WTC11 (cell line): ENCODE measurements around the gene ZNF592. TPM values are rescaled to one million over a fixed set of nuclear protein-coding genes. Genes with fewer than 3 reads are reported as not detected.

Experiments
- ATAC-seq: fragments of 200-7000 bp; cut with Tn5 transposase; 2 replicates; pipeline ENCODE4 v1.10.0; 2021; ENCODE audit warnings: mild to moderate bottlenecking, moderate library complexity
- CTCF ChIA-PET: fragments of 300-600 bp; sonication (Branson Sonifier 250); formaldehyde crosslinking; loops from one replicate; lab custom pipeline; 2021; ENCODE audit warnings: antibody characterized with exemption; lab: Charles Lee
- POLR2A ChIA-PET: fragments of 350-600 bp; sonication (Branson Sonifier 250); formaldehyde crosslinking; loops from one replicate; lab custom pipeline; 2021; ENCODE audit warnings: antibody characterized with exemption; lab: Charles Lee
- DNase-seq: peaks from one replicate; pipeline ENCODE4 v3.0.0; 2021; ENCODE audit warnings: low spot score
- H3K27ac Mint-ChIP-seq: 2 replicates; pipeline ENCODE4 v1.8.0; 2021; ENCODE audit warnings: mixed read lengths
- H3K27me3 Mint-ChIP-seq: 2 replicates; pipeline ENCODE4 v1.8.0; 2021; ENCODE audit warnings: low read depth, mild to moderate bottlenecking, moderate library complexity, mixed read lengths
- H3K36me3 Mint-ChIP-seq: 2 replicates; pipeline ENCODE4 v1.8.0; 2021; ENCODE audit warnings: mixed read lengths
- H3K4me1 Mint-ChIP-seq: 2 replicates; pipeline ENCODE4 v1.8.0; 2022; ENCODE audit warnings: mixed read lengths
- H3K4me3 Mint-ChIP-seq: 2 replicates; pipeline ENCODE4 v1.8.0; 2021; ENCODE audit warnings: mild to moderate bottlenecking, moderate library complexity, mixed read lengths
- H3K9me3 Mint-ChIP-seq: 2 replicates; pipeline ENCODE4 v1.8.0; 2021; ENCODE audit warnings: mixed read lengths
- ARID4B ChIP-seq: sonication (generic); formaldehyde crosslinking; IDR thresholded peaks from 2 replicates; pipeline ENCODE4 v1.8.0; 2023; ENCODE audit warnings: missing genetic modification reagents, mild to moderate bottlenecking, borderline replicate concordance
- ATF3 ChIP-seq: sonication (generic); formaldehyde crosslinking; conservative IDR thresholded peaks from 2 replicates; pipeline ENCODE4 v1.8.1; 2022; ENCODE audit warnings: mild to moderate bottlenecking, missing genetic modification reagents
- CBFB ChIP-seq: sonication (generic); formaldehyde crosslinking; IDR thresholded peaks from 2 replicates; pipeline ENCODE4 v1.8.1; 2022; ENCODE audit warnings: mild to moderate bottlenecking, low read depth, missing genetic modification reagents
- E2F4 ChIP-seq: sonication (generic); formaldehyde crosslinking; IDR thresholded peaks from 2 replicates; pipeline ENCODE4 v1.8.1; 2022; ENCODE audit warnings: low read depth, mild to moderate bottlenecking, moderate library complexity, missing genetic modification reagents, borderline replicate concordance
- ELF4 ChIP-seq: sonication (generic); formaldehyde crosslinking; IDR thresholded peaks from 2 replicates; pipeline ENCODE4 v1.8.1; 2022; ENCODE audit warnings: low read depth, mild to moderate bottlenecking, moderate library complexity, missing genetic modification reagents
- ESRRA ChIP-seq: sonication (generic); formaldehyde crosslinking; IDR thresholded peaks from 2 replicates; pipeline ENCODE4 v1.8.1; 2022; ENCODE audit warnings: mild to moderate bottlenecking, missing genetic modification reagents, borderline replicate concordance
- FOXP4 ChIP-seq: sonication (generic); formaldehyde crosslinking; IDR thresholded peaks from 2 replicates; pipeline ENCODE4 v1.8.0; 2022; ENCODE audit warnings: mild to moderate bottlenecking, missing genetic modification reagents
- GABPB1 ChIP-seq: sonication (generic); formaldehyde crosslinking; IDR thresholded peaks from 2 replicates; pipeline ENCODE4 v1.8.1; 2023; ENCODE audit warnings: mild to moderate bottlenecking, missing genetic modification reagents
- GRHL2 ChIP-seq: fragments of 250-450 bp; sonication (Bioruptor Pico); IDR thresholded peaks from 2 replicates; pipeline ENCODE4 v1.8.0; 2022; ENCODE audit warnings: mild to moderate bottlenecking, moderate library complexity; ENCODE audit not compliant: insufficient replicate concordance, severe bottlenecking
- MLX ChIP-seq: sonication (generic); formaldehyde crosslinking; IDR thresholded peaks from 2 replicates; pipeline ENCODE4 v1.8.1; 2023; ENCODE audit warnings: mild to moderate bottlenecking, missing genetic modification reagents, moderate library complexity
- NFATC4 ChIP-seq: fragments of 250-450 bp; sonication (Bioruptor Pico); IDR thresholded peaks from 2 replicates; pipeline ENCODE4 v1.9.0; 2021; ENCODE audit warnings: mild to moderate bottlenecking
- NFE2L1 ChIP-seq: sonication (generic); formaldehyde crosslinking; IDR thresholded peaks from 2 replicates; pipeline ENCODE4 v1.8.1; 2023; ENCODE audit warnings: missing genetic modification reagents
- NFYB ChIP-seq: sonication (generic); formaldehyde crosslinking; conservative IDR thresholded peaks from 2 replicates; pipeline ENCODE4 v1.8.0; 2022; ENCODE audit warnings: low read depth, missing genetic modification reagents
- NR1H2 ChIP-seq: sonication (generic); formaldehyde crosslinking; IDR thresholded peaks from 2 replicates; pipeline ENCODE4 v1.9.0; 2021; ENCODE audit warnings: mild to moderate bottlenecking, moderate library complexity, missing genetic modification reagents
- OVOL2 ChIP-seq: fragments of 250-450 bp; sonication (Bioruptor Pico); IDR thresholded peaks from 2 replicates; pipeline ENCODE4 v1.9.0; 2021; ENCODE audit warnings: mild to moderate bottlenecking, borderline replicate concordance
- RORB ChIP-seq: fragments of 250-450 bp; sonication (Bioruptor Pico); IDR thresholded peaks from 2 replicates; pipeline ENCODE4 v1.9.0; 2021; ENCODE audit warnings: mild to moderate bottlenecking
- STAT6 ChIP-seq: sonication (generic); formaldehyde crosslinking; conservative IDR thresholded peaks from 2 replicates; pipeline ENCODE4 v1.8.1; 2023; ENCODE audit warnings: mild to moderate bottlenecking, low read depth, missing genetic modification reagents, moderate library complexity
- ZMAT4 ChIP-seq: fragments of 250-450 bp; sonication (Bioruptor Pico); IDR thresholded peaks from 2 replicates; pipeline ENCODE4 v1.9.0; 2021; ENCODE audit warnings: mild to moderate bottlenecking
- ZNF121 ChIP-seq: sonication (generic); formaldehyde crosslinking; IDR thresholded peaks from 2 replicates; pipeline ENCODE4 v1.8.0; 2023; ENCODE audit warnings: missing genetic modification reagents
- ZNF138 ChIP-seq: sonication (generic); formaldehyde crosslinking; conservative IDR thresholded peaks from 2 replicates; pipeline ENCODE4 v1.8.1; 2022; ENCODE audit warnings: mild to moderate bottlenecking, moderate library complexity, missing genetic modification reagents
- ZNF396 ChIP-seq: fragments of 250-450 bp; sonication (Bioruptor Pico); IDR thresholded peaks from 2 replicates; pipeline ENCODE4 v1.8.0; 2021; ENCODE audit warnings: mild to moderate bottlenecking, moderate library complexity, borderline replicate concordance
- ZNF671 ChIP-seq: fragments of 250-450 bp; sonication (Bioruptor Pico); IDR thresholded peaks from 2 replicates; pipeline ENCODE4 v1.8.0; 2021; ENCODE audit warnings: mild to moderate bottlenecking
- ZSCAN18 ChIP-seq: fragments of 250-450 bp; sonication (Bioruptor Pico); IDR thresholded peaks from 2 replicates; pipeline ENCODE4 v2.1.2; 2022; ENCODE audit warnings: mild to moderate bottlenecking, moderate library complexity
- total RNA-seq: library from RNA; stranded (reverse); gene quantifications from 3 replicates; pipeline ENCODE4 v1.2.3, GENCODE V29; 2021

The ZNF592 gene
- total RNA-seq, 1 experiment from 2014 or later: 28.0 TPM

- ATAC-seq (no peak), DNase-seq (no peak)
- Mint-ChIP-seq H3K4me3 (no peak overlapping the region), H3K4me1 (0 out of 2 replicates have a peak, but pooled peaks cover 2% of the 10 kb centered on the region), H3K9me3 (no peaks in the 10 kb centered on the region), H3K36me3 (peaks cover 2% of the 10 kb centered on the region; the same call in 1 of the 2 replicates), H3K27me3 (no peaks in the 10 kb centered on the region), H3K27ac (no peak overlapping the region)
- no peak for TF ChIP-seq NFE2L1 (CRISPR knock-in tag)
- TF ChIP-seq ATF3: no peak
- no peak for TF ChIP-seq ZMAT4 (CRISPR knock-in tag)
- no peak for TF ChIP-seq GRHL2 (CRISPR knock-in tag)
- TF ChIP-seq NR1H2 (CRISPR knock-in tag): no peak
- no peak for TF ChIP-seq ELF4 (CRISPR knock-in tag)
- TF ChIP-seq CBFB: no peak
- no peak for TF ChIP-seq OVOL2 (CRISPR knock-in tag)
- no peak for TF ChIP-seq ZSCAN18 (CRISPR knock-in tag)
- no peak for TF ChIP-seq MLX (CRISPR knock-in tag)
- TF ChIP-seq ESRRA (CRISPR knock-in tag): no peak
- no peak for TF ChIP-seq FOXP4 (CRISPR knock-in tag)
- no peak for TF ChIP-seq NFYB (CRISPR knock-in tag)
- POLR2A ChIA-PET: interaction anchor here (0.5 kb wide), 1 partner anchor 9 kb away, joined by 3 read pairs; no protein-coding TSS in a partner anchor
- CTCF ChIA-PET: no interaction called here
Measured at GRCh38 chr15:84703808-84704207, 44.6 kb upstream of the ZNF592 start.

GRCh38 chr15:84714372-84714771 lies 34.0 kb upstream of the ZNF592 start:
- peak overlapping the region; percentile 85 for H3K27ac Mint-ChIP-seq
- peak overlapping the region; percentile 91 for H3K4me3 Mint-ChIP-seq
- TF ChIP-seq E2F4 (CRISPR knock-in tag) (no peak), ZNF138 (CRISPR knock-in tag) (no peak), RORB (CRISPR knock-in tag) (no peak), GABPB1 (CRISPR knock-in tag) (no peak), ARID4B (no peak), NFATC4 (CRISPR knock-in tag) (no peak), ZNF396 (no peak), ZNF121 (CRISPR knock-in tag) (no peak), ZNF671 (CRISPR knock-in tag) (no peak), STAT6 (no peak)
- peaks cover 25% of the 10 kb centered on the region for H3K4me1 Mint-ChIP-seq
- DNase-seq: no peak
- CTCF ChIA-PET: interaction anchor here (0.6 kb wide), 1 partner anchor 9 kb away, joined by 3 read pairs; no protein-coding TSS in a partner anchor
- H3K27me3 Mint-ChIP-seq: no peaks in the 10 kb centered on the region
- H3K9me3 Mint-ChIP-seq: no peaks in the 10 kb centered on the region
- no peak for ATAC-seq
- H3K36me3 Mint-ChIP-seq: peaks cover 12% of the 10 kb centered on the region
- POLR2A ChIA-PET: interaction anchor here (1.1 kb wide), 1 partner anchor 33 kb away, joined by 3 read pairs; no protein-coding TSS in a partner anchor
